Activated naive CD8-positive, alpha-beta T cell treated with anti-CD3 and anti-CD28 coated beads, Interleukin-2, amount 50 U/mL, for 24 hours (primary cell): Measurements from ENCODE around the gene LRFN4.

ENCODE experiments used
- ATAC-seq: fragments of 150-1000 bp; cut with Tn5 transposase; one replicate; pipeline ENCODE4 v1.10.0; 2021
- DNase-seq: peaks from one replicate; pipeline ENCODE4 v3.0.0; 2021
- H3K27ac Mint-ChIP-seq: one replicate; pipeline ENCODE4 v1.8.0; 2021; ENCODE audit warnings: mild to moderate bottlenecking, mixed read lengths
- H3K27me3 Mint-ChIP-seq: one replicate; pipeline ENCODE4 v1.8.0; 2021; ENCODE audit warnings: mixed read lengths
- H3K36me3 Mint-ChIP-seq: one replicate; pipeline ENCODE4 v1.8.0; 2021; ENCODE audit warnings: low read depth, mixed read lengths
- H3K4me1 Mint-ChIP-seq: one replicate; pipeline ENCODE4 v1.8.0; 2021; ENCODE audit warnings: mixed read lengths
- H3K4me3 Mint-ChIP-seq: one replicate; pipeline ENCODE4 v1.8.0; 2021; ENCODE audit warnings: mild to moderate bottlenecking, moderate library complexity, mixed read lengths
- H3K9me3 Mint-ChIP-seq: one replicate; pipeline ENCODE4 v1.8.0; 2021; ENCODE audit warnings: mixed read lengths

LRFN4 gene

DNA sequence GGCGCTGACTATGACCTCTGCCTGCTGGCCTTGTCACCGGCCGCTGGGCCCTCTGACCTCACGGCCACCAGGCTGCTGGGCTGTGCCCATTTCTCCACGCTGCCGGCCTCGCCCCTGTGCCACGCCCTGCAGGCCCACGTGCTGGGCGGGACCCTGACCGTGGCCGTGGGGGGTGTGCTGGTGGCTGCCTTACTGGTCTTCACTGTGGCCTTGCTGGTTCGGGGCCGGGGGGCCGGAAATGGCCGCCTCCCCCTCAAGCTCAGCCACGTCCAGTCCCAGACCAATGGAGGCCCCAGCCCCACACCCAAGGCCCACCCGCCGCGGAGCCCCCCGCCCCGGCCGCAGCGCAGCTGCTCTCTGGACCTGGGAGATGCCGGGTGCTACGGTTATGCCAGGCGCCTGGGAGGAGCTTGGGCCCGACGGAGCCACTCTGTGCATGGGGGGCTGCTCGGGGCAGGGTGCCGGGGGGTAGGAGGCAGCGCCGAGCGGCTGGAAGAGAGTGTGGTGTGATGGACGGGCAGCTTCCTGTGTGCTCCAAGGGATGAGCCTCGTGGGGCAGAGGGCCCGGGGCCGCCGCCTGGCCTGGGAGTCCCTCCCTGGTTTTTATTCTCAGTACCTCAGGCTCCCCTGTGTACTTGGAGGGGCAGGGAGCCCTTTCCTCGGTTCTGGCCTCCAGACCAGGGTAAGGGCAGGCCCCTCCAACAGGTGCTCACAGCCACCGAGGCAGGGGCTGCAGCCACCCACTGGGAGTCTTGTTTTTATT is 3.0 kb downstream of the LRFN4 start:
- Mint-ChIP-seq H3K9me3 (no peaks in the 10 kb centered on the region), H3K36me3 (peaks cover 2% of the 10 kb centered on the region), H3K4me1 (peaks cover 8% of the 10 kb centered on the region), H3K27me3 (no peaks in the 10 kb centered on the region), H3K4me3 (no peak overlapping the region), H3K27ac (no peak overlapping the region)
- ATAC-seq = no peak
- no peak for DNase-seq

GRCh38 chr11:66860449-66860831 is 3.6 kb downstream of the LRFN4 start:
- H3K36me3 Mint-ChIP-seq = peaks cover 2% of the 10 kb centered on the region
- no peak overlapping the region for H3K4me3 Mint-ChIP-seq
- no peaks in the 10 kb centered on the region for H3K9me3 Mint-ChIP-seq
- H3K27me3 Mint-ChIP-seq = no peaks in the 10 kb centered on the region
- no peak overlapping the region for H3K27ac Mint-ChIP-seq
- DNase-seq (no peak), ATAC-seq (no peak)
- H3K4me1 Mint-ChIP-seq = peaks cover 4% of the 10 kb centered on the region

DNA sequence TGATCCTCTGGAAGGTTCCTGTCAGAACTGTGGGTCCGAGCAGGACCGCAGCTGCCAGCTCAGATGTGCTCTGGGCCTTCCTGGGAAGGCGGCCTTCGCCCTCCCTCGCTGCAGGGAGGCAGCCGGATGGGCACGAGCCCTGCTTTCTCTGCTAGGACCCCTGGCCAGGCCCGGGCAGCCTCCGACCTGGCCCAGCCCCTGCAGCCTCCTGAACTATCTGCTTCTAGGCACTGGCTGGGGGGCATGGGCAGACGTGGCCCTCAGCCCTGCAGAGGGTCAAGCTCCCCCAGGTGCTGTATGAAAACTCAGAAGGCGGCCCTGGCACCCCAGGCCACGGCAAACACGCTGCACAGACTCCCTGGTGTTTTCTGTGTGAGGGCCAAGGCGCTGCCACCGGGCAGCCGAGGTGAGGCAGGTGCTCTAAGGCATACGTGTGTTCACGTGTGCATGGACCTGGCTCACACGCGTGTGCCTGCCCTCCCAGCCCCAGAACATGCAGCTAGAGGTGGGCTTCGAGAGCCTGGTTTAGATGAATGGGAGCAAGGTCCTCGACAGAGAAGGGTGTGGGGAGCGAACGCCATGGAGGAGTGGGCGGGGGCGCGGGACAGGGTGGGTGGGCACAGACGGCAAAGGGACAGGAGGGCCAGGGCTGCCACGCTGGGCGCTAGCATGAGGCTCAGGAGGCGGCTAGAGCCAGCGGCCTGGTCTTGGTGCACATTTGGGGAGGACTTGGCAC is 4.3 kb downstream of the LRFN4 start:
- ATAC-seq (no peak), DNase-seq (no peak)
- H3K27ac Mint-ChIP-seq = no peak overlapping the region
- peaks cover 2% of the 10 kb centered on the region for H3K36me3 Mint-ChIP-seq
- H3K4me1 Mint-ChIP-seq = no peaks in the 10 kb centered on the region
- H3K4me3 Mint-ChIP-seq = no peak overlapping the region
- no peaks in the 10 kb centered on the region for H3K9me3 Mint-ChIP-seq
- no peaks in the 10 kb centered on the region for H3K27me3 Mint-ChIP-seq

- H3K4me3 Mint-ChIP-seq = no peak overlapping the region
- no peak for DNase-seq
Observed at GRCh38 chr11:66861774-66862558, 5.1 kb downstream of the LRFN4 start.

GRCh38 chr11:66862559-66863037 is 5.7 kb downstream of the LRFN4 start:
- Mint-ChIP-seq H3K4me3 (no peak overlapping the region), H3K27me3 (no peaks in the 10 kb centered on the region), H3K9me3 (no peaks in the 10 kb centered on the region), H3K36me3 (peaks cover 2% of the 10 kb centered on the region), H3K27ac (no peak overlapping the region), H3K4me1 (no peaks in the 10 kb centered on the region)
- ATAC-seq = no peak
- DNase-seq = no peak

More at GRCh38 chr11:66861774-66862558, 5.1 kb downstream of the LRFN4 start:
- Mint-ChIP-seq H3K4me1 (no peaks in the 10 kb centered on the region), H3K9me3 (no peaks in the 10 kb centered on the region), H3K36me3 (peaks cover 2% of the 10 kb centered on the region), H3K27ac (no peak overlapping the region), H3K27me3 (no peaks in the 10 kb centered on the region)
- no peak for ATAC-seq

- no peak for ATAC-seq
- no peaks in the 10 kb centered on the region for H3K27me3 Mint-ChIP-seq
- H3K4me3 Mint-ChIP-seq = no peak overlapping the region
- H3K36me3 Mint-ChIP-seq = no peaks in the 10 kb centered on the region
- DNase-seq = no peak
- H3K9me3 Mint-ChIP-seq = no peaks in the 10 kb centered on the region
- H3K27ac Mint-ChIP-seq = no peak overlapping the region
- H3K4me1 Mint-ChIP-seq = no peaks in the 10 kb centered on the region
Observed at GRCh38 chr11:66863428-66864125, 6.7 kb downstream of the LRFN4 start.

DNA sequence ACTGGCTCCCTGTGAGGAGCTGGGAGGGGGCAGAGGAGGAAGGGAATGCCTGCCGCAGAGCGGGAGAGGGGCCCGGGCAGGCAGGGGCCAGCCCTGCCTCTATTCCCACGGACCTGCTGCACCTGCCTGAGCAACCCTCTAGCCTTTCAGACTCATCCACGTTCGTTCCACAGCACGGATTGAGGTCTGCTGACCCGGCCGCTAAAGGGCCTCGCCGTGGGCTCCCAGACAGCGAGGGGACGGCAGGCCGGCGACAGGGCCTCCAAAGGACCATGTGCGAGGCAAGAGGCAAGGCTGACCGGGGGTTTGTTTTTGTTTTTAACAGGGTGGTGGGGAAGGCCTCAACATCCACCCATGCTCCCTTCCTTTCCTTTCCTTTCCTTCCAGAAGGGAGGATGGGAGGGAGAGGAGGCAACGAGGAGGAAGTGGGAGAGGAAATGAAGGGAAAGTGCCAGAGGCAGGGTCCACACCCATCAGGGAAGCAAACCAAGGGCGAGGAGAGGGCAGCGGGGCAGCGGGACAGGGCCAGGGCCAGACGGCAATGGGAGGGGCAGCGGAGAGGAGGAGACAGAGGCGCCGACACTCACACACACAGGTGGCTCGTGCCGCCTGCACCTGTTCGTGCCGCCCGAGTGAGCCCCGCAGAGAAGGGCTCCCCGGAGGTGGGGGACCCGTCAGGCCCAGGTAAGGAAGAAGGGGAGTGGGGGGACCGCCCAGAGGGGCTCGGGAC is 7.5 kb downstream of the LRFN4 start:
- Mint-ChIP-seq H3K36me3 (no peaks in the 10 kb centered on the region), H3K4me1 (peaks cover 4% of the 10 kb centered on the region), H3K9me3 (no peaks in the 10 kb centered on the region), H3K27me3 (no peaks in the 10 kb centered on the region), H3K27ac (no peak overlapping the region), H3K4me3 (no peak overlapping the region)
- ATAC-seq (no peak), DNase-seq (no peak)

DNA sequence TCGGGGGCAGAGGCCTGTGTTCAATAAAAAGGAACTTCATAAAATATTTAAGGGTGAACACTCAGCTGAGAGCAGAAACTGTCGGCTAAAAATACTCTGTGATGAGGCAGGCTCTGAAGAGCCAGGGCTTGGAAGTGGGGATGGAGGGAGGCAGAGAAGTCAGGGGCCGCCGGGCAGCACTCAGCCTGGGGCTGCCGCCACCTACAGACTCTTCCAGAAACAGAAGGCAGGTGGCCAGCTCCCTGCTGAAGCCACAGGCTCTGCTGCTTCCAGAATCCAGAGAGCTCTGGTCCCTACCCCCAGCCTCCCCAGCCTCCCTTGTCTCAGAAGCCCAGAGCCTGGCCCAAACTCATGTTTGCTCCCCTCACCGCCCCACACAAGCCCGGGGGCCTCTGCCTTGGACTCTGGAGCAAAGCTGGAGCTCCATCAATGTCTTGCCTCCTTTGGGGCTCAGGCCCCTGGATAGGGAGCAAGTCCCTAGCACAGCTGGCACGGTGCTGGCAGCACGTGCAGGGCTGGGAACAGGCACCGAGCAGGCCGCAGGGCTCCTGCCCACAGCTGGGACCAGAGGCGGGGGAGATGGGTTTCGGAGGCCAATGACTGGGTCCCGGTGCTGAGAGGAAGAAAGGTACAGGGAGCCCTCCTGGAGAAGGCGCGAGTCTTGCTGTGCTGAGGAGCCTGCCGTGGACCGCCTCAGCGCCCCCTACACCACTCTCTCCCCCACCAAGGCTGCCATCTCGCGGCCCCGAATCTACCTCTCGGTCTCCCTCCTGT is 8.2 kb downstream of the LRFN4 start:
- H3K9me3 Mint-ChIP-seq = no peaks in the 10 kb centered on the region
- ATAC-seq (no peak), DNase-seq (no peak)
- H3K27ac Mint-ChIP-seq = no peak overlapping the region
- no peaks in the 10 kb centered on the region for H3K27me3 Mint-ChIP-seq
- H3K4me1 Mint-ChIP-seq = peaks cover 6% of the 10 kb centered on the region
- H3K4me3 Mint-ChIP-seq = no peak overlapping the region
- no peaks in the 10 kb centered on the region for H3K36me3 Mint-ChIP-seq

DNA sequence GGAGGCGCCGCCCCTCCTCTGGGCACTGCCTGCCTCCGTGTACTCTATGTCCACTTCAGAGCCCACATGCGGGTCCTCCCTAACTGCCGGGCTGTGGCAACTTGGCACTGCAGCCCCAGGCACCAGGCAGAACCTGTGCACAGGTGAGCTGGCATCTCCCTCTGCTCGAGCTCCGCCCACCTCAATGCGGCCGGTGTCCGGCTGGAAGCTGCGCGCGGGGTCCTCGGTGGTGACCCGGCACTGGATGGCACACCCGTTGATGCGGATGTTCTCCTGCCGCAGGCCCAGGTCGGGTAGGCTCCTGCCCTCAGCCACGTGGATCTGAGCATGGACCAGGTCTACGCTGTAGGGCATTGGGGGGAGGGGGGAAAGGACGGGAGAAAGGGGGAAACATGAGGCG is 9.1 kb downstream of the LRFN4 start:
- Mint-ChIP-seq H3K4me1 (peaks cover 6% of the 10 kb centered on the region), H3K4me3 (no peak overlapping the region), H3K27me3 (no peaks in the 10 kb centered on the region), H3K9me3 (no peaks in the 10 kb centered on the region), H3K36me3 (no peaks in the 10 kb centered on the region), H3K27ac (no peak overlapping the region)
- DNase-seq = no peak
- no peak for ATAC-seq

GRCh38 chr11:66866511-66866986 is 9.7 kb downstream of the LRFN4 start:
- Mint-ChIP-seq H3K9me3 (no peaks in the 10 kb centered on the region), H3K27me3 (no peaks in the 10 kb centered on the region), H3K4me1 (peaks cover 6% of the 10 kb centered on the region), H3K4me3 (no peak overlapping the region), H3K36me3 (no peaks in the 10 kb centered on the region), H3K27ac (no peak overlapping the region)
- DNase-seq (no peak), ATAC-seq (no peak)

- Mint-ChIP-seq H3K4me3 (no peak overlapping the region), H3K27me3 (no peaks in the 10 kb centered on the region), H3K27ac (no peak overlapping the region), H3K4me1 (peaks cover 6% of the 10 kb centered on the region), H3K36me3 (no peaks in the 10 kb centered on the region), H3K9me3 (no peaks in the 10 kb centered on the region)
- ATAC-seq (no peak), DNase-seq (no peak)
Observed at GRCh38 chr11:66867425-66868040, 10.7 kb downstream of the LRFN4 start.

DNA sequence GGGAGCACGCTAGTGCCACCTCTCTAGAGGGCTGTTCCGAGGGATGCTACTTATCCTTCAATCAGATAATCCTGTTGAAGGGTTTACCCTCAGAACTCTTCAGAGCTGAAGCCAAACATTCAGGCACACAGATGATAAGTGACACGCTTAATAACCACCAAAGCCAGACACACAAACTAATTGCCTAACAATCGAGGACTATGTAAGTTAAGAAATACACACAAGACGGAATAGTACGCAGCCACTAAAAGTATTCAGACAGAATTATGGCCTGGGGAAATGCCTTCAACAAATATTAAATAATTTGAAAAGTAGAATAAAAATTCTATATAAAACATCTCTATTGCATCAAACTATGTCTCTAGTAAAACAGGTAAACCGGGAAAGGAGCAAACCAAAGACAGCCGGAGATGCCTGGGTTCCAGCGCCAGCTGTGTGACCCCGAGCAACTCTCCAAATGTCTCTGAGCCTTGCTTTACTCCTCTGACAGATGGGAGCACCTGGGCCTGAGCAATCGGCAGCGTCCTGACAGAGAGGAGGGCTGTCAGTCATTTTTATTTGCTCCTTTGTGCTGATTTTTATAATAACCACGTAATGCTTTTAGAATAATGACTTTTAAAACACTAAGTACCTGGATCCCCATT is 11.3 kb downstream of the LRFN4 start:
- no peaks in the 10 kb centered on the region for H3K9me3 Mint-ChIP-seq
- no peak for DNase-seq
- H3K4me3 Mint-ChIP-seq = no peak overlapping the region
- ATAC-seq = no peak
- H3K27me3 Mint-ChIP-seq = no peaks in the 10 kb centered on the region
- H3K36me3 Mint-ChIP-seq = no peaks in the 10 kb centered on the region
- no peak overlapping the region for H3K27ac Mint-ChIP-seq
- H3K4me1 Mint-ChIP-seq = peaks cover 6% of the 10 kb centered on the region
